Suprapubic skin (tissue), 4 donors: ENCODE measurements around the gene SLC19A2.

ENCODE experiments used
- POLR2A ChIP-seq, 2 donors: fragments of 450-650 bp; IDR thresholded peaks; one replicate each; pipeline ENCODE4 v1.6.1; 2017; ENCODE audit warnings: antibody characterized with exemption in 2 of 2, mild to moderate bottlenecking in 2 of 2, moderate library complexity in 2 of 2
- POLR2AphosphoS5 ChIP-seq, 3 donors: sonication (generic); formaldehyde crosslinking; IDR thresholded peaks; one replicate each; pipeline ENCODE4 v1.6.1; 2017; ENCODE audit warnings: antibody characterized with exemption in 3 of 3
- TF ChIP-seq, protein P1 (sequence below), 2 donors: fragments of 200-600 bp in 1 of 2; fragments of 450-650 bp in 1 of 2; sonication (generic) in 1 of 2; IDR thresholded peaks; one replicate each; pipeline ENCODE4 v1.5.1; 2016 to 2019; ENCODE audit warnings: antibody characterized with exemption in 2 of 2, mild to moderate bottlenecking in 1 of 2, moderate library complexity in 1 of 2

DNA sequence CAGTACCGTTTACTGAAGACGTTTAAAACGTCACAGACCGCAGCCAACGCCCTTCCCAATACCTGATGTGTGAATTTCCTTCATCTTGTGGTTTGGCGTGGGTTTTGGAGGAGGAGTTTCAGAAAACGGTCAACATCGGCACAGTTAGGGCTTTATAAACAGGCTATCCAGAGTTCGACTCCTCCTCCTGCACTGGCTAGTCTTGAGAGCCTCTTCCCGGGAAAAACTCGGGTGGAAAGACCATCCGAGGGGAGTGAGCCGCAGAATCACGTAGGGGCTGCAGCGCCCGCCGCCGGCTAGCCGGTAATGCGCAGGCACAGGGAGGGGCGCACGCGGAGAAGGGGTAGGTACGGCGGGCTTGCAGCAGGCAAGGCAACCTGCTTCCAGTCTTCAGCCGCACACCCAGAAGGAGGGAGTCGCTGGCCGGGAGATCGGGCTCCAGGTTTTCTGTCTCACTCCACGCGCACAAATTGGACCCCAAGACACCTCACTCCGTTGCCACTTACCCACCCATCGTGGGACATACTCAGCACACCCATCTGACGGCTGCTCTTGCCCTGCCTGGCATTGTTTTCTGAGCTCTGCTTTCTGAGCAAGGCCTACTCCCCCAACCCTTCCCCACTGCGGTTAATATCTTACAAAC is 25.4 kb downstream of the SLC19A2 start:
- TF ChIP-seq, protein P1, sequence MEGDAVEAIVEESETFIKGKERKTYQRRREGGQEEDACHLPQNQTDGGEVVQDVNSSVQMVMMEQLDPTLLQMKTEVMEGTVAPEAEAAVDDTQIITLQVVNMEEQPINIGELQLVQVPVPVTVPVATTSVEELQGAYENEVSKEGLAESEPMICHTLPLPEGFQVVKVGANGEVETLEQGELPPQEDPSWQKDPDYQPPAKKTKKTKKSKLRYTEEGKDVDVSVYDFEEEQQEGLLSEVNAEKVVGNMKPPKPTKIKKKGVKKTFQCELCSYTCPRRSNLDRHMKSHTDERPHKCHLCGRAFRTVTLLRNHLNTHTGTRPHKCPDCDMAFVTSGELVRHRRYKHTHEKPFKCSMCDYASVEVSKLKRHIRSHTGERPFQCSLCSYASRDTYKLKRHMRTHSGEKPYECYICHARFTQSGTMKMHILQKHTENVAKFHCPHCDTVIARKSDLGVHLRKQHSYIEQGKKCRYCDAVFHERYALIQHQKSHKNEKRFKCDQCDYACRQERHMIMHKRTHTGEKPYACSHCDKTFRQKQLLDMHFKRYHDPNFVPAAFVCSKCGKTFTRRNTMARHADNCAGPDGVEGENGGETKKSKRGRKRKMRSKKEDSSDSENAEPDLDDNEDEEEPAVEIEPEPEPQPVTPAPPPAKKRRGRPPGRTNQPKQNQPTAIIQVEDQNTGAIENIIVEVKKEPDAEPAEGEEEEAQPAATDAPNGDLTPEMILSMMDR (IDR thresholded peaks at IDR 0.05): no peak
- TF ChIP-seq POLR2A (IDR thresholded peaks at IDR 0.05) (no peak), POLR2AphosphoS5 (IDR thresholded peaks at IDR 0.05) (no peak)
